Measurements from ENCODE around the gene PTPN23. TPM values are rescaled to one million over a fixed set of nuclear protein-coding genes. Genes with fewer than 3 reads are reported as not detected.

Gene PTPN23
- total RNA-seq, 2 experiments from 2014 or later = 20.7 to 22.6 TPM

DNA sequence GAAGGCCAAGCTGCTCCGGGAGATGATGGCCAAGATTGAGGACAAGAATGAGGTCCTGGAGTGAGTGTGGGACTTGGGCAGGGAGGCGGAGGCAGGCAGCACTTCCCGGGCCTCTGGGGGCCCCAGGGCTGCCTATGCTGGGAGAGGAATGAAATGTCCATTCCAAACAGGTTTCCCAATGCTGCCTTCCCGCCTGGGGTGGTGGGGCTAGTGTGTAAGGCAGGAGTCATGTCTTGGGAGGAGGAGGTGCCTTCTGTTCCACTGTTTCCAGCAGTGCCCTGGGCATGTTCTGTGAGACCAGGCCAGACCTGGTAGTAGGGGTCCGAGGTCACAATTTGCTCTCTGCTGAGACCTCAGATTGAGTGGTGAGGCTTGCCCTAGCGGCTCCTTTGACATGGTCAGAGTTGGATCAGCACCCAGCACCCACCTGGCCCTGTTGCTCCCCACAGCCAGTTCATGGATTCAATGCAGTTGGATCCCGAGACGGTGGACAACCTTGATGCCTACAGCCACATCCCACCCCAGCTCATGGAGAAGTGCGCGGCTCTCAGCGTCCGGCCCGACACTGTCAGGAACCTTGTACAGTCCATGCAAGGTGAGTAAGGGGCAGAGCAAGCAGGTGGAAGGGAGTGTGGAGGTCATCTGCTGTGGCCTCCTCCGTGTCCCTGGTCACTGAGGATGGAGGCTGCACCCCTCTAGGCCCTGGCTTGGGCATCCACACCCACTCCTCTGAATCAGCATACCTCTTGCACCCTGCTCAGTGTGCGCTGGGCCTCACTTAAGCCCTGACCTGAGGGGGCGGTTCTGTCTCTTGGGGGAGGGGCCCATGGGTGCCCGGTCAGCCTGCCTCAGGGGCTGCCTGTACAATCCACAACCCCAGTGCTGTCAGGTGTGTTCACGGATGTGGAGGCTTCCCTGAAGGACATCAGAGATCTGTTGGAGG is 27.3 kb downstream of the PTPN23 start:
- H3K4me3 Mint-ChIP-seq = no peak overlapping the region
- no peak for DNase-seq
- no peak for ATAC-seq
- ChIA-PET CTCF (interaction anchor here (1.0 kb wide), 1 partner anchor 13 kb away, joined by 3 read pairs; no protein-coding TSS in a partner anchor), POLR2A (interaction anchor here (0.5 kb wide), 1 partner anchor 125 kb away, joined by 3 read pairs; the partner anchor contains the start of genes KIF9 and KLHL18)
- no peaks in the 10 kb centered on the region for H3K27me3 Mint-ChIP-seq
- no peaks in the 10 kb centered on the region for H3K9me3 Mint-ChIP-seq
- H3K4me1 Mint-ChIP-seq (ENCODE audit: low read depth) = no peaks in the 10 kb centered on the region
- TF ChIP-seq, protein P1, sequence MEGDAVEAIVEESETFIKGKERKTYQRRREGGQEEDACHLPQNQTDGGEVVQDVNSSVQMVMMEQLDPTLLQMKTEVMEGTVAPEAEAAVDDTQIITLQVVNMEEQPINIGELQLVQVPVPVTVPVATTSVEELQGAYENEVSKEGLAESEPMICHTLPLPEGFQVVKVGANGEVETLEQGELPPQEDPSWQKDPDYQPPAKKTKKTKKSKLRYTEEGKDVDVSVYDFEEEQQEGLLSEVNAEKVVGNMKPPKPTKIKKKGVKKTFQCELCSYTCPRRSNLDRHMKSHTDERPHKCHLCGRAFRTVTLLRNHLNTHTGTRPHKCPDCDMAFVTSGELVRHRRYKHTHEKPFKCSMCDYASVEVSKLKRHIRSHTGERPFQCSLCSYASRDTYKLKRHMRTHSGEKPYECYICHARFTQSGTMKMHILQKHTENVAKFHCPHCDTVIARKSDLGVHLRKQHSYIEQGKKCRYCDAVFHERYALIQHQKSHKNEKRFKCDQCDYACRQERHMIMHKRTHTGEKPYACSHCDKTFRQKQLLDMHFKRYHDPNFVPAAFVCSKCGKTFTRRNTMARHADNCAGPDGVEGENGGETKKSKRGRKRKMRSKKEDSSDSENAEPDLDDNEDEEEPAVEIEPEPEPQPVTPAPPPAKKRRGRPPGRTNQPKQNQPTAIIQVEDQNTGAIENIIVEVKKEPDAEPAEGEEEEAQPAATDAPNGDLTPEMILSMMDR (IDR thresholded peaks at IDR 0.05) = no peak
- peaks cover 8% of the 10 kb centered on the region for H3K36me3 Mint-ChIP-seq (ENCODE audit: low read depth)
- intact Hi-C loops (cut with micrococcal nuclease) = no loop called here
- no peak overlapping the region for H3K27ac Mint-ChIP-seq

DNA sequence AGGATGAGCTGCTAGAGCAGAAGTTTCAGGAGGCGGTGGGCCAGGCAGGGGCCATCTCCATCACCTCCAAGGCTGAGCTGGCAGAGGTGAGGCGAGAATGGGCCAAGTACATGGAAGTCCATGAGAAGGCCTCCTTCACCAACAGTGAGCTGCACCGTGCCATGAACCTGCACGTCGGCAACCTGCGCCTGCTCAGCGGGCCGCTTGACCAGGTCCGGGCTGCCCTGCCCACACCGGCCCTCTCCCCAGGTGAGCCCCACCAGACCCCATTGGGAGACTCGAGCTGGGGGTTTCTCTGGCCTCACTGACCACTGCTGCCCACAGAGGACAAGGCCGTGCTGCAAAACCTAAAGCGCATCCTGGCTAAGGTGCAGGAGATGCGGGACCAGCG is 28.0 kb downstream of the PTPN23 start:
- TF ChIP-seq, protein P1 (IDR thresholded peaks at IDR 0.05) = no peak
- H3K4me1 Mint-ChIP-seq (ENCODE audit: low read depth) = no peaks in the 10 kb centered on the region

DNA sequence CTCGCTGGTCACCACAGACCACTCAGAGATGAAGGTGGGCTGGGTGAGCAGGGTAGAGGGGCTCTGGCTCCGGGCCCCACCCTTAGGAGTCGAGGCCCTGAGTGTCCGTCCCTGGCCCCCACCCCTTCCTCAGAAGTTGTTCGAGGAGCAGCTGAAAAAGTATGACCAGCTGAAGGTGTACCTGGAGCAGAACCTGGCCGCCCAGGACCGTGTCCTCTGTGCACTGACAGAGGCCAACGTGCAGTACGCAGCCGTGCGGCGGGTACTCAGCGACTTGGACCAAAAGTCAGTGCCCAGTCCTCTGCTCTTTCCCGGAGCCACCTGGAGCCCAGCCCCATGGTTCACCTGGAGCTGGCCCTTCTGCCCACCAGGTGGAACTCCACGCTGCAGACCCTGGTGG is 28.5 kb downstream of the PTPN23 start:
- Mint-ChIP-seq H3K27ac (no peak overlapping the region), H3K9me3 (no peaks in the 10 kb centered on the region), H3K4me3 (no peak overlapping the region), H3K27me3 (no peaks in the 10 kb centered on the region), H3K36me3 (ENCODE audit: low read depth) (peaks cover 11% of the 10 kb centered on the region), H3K4me1 (ENCODE audit: low read depth) (no peaks in the 10 kb centered on the region)
- DNase-seq (no peak), ATAC-seq (no peak)
- ChIA-PET POLR2A (interaction anchor here (0.5 to 1.5 kb wide), 3 partner anchors 12 to 127 kb away, joined by 3 to 4 read pairs (median 3); partner anchors contain the start of genes KIF9 and KLHL18), CTCF (interaction anchor here (1.0 kb wide), 1 partner anchor 12 kb away, joined by 3 read pairs; no protein-coding TSS in a partner anchor)
- intact Hi-C loops (cut with micrococcal nuclease) = no loop called here
- TF ChIP-seq, protein P1 (IDR thresholded peaks at IDR 0.05) = no peak

More for the DNA sequence above, 28.0 kb downstream of the PTPN23 start:
- H3K9me3 Mint-ChIP-seq = no peaks in the 10 kb centered on the region
- no peak for ATAC-seq
- H3K36me3 Mint-ChIP-seq (ENCODE audit: low read depth) = peaks cover 11% of the 10 kb centered on the region
- no peaks in the 10 kb centered on the region for H3K27me3 Mint-ChIP-seq
- no peak for DNase-seq
- intact Hi-C loops (cut with micrococcal nuclease) = no loop called here
- ChIA-PET CTCF (interaction anchor here (1.0 kb wide), 1 partner anchor 12 kb away, joined by 3 read pairs; no protein-coding TSS in a partner anchor), POLR2A (interaction anchor here (0.5 to 1.5 kb wide), 3 partner anchors 12 to 126 kb away, joined by 3 to 4 read pairs (median 3); partner anchors contain the start of genes KIF9 and KLHL18)
- H3K4me3 Mint-ChIP-seq = no peak overlapping the region
- no peak overlapping the region for H3K27ac Mint-ChIP-seq

DNA sequence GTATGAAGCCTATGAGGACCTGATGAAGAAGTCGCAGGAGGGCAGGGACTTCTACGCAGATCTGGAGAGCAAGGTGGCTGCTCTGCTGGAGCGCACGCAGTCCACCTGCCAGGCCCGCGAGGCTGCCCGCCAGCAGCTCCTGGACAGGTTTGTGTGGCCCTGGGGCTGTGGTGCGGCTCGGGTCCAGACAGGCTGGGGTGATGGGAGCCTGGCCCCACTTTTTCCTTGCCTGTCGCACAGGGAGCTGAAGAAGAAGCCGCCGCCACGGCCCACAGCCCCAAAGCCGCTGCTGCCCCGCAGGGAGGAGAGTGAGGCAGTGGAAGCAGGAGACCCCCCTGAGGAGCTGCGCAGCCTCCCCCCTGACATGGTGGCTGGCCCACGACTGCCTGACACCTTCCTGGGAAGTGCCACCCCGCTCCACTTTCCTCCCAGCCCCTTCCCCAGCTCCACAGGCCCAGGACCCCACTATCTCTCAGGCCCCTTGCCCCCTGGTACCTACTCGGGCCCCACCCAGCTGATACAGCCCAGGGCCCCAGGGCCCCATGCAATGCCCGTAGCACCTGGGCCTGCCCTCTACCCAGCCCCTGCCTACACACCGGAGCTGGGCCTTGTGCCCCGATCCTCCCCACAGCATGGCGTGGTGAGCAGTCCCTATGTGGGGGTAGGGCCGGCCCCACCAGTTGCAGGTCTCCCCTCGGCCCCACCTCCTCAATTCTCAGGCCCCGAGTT is 29.0 kb downstream of the PTPN23 start:
- no peak for DNase-seq
- no peaks in the 10 kb centered on the region for H3K9me3 Mint-ChIP-seq
- CTCF ChIA-PET = interaction anchor here (1.0 to 3.4 kb wide), 2 partner anchors 11 kb away, joined by 3 to 15 read pairs; no protein-coding TSS in a partner anchor
- peaks cover 11% of the 10 kb centered on the region for H3K36me3 Mint-ChIP-seq (ENCODE audit: low read depth)
- ATAC-seq = no peak
- POLR2A ChIA-PET = interaction anchor here (0.8 to 1.5 kb wide), 2 partner anchors 11 to 13 kb away, joined by 3 to 4 read pairs; no protein-coding TSS in a partner anchor
- no peak overlapping the region for H3K4me3 Mint-ChIP-seq
- H3K27me3 Mint-ChIP-seq = no peaks in the 10 kb centered on the region
- no peak overlapping the region for H3K27ac Mint-ChIP-seq
- H3K4me1 Mint-ChIP-seq (ENCODE audit: low read depth) = no peaks in the 10 kb centered on the region
- intact Hi-C loops (cut with micrococcal nuclease) = no loop called here
- TF ChIP-seq, protein P1 (IDR thresholded peaks at IDR 0.05) = no peak
